Omental fat pad (tissue), 4 donors: ENCODE data around the gene SPIRE2. TPM values are rescaled to one million over a fixed set of nuclear protein-coding genes. Genes with fewer than 3 reads are reported as not detected.

Source experiments
- ATAC-seq: fragments of 150-250 bp; one replicate; pipeline ENCODE4 v1.9.1; 2016; ENCODE audit warnings: mild to moderate bottlenecking, moderate library complexity; ENCODE audit not compliant: low FRiP score
- DNase-seq: peaks from one replicate; pipeline ENCODE4 v3.0.0-alpha.2; 2019; ENCODE audit warnings: low spot score
- CTCF ChIP-seq, 3 donors: fragments of 450-650 bp; IDR thresholded peaks; one replicate each; pipeline ENCODE4 v1.5.1; 2016 to 2017; ENCODE audit warnings: antibody characterized with exemption in 3 of 3, mild to moderate bottlenecking in 3 of 3, moderate library complexity in 2 of 3
- total RNA-seq, 4 donors: library from RNA; depleted of rRNA; stranded (reverse); fragments of >200 nt; gene quantifications; one replicate each; pipeline ENCODE4 v1.1.0, GENCODE V29; 2016

Gene SPIRE2
- total RNA-seq, 4 donors from 2014 or later, result 2.4 to 4.8 (median 3.2) TPM

- ATAC-seq (no peak), DNase-seq (no peak)
- TF ChIP-seq CTCF (IDR thresholded peaks at IDR 0.05), result no peak
Measured at GRCh38 chr16:89915303-89916232, 87.3 kb downstream of the SPIRE2 start.

GRCh38 chr16:89917773-89918452 is 89.6 kb downstream of the SPIRE2 start:
- no peak for DNase-seq
- no peak for TF ChIP-seq CTCF (IDR thresholded peaks at IDR 0.05)
- ATAC-seq, result peak; percentile 52

GRCh38 chr16:89918453-89919347 is 90.4 kb downstream of the SPIRE2 start, which contains the start of gene MC1R:
Gene MC1R, plus strand, starts transcription at chr16:89918862. Its CDS starts 397 bp downstream, at chr16:89919259.
- no peak for TF ChIP-seq CTCF (IDR thresholded peaks at IDR 0.05)
- no peak for DNase-seq
- no peak for ATAC-seq

GRCh38 chr16:89919535-89920406 is 91.5 kb downstream of the SPIRE2 start:
- no peak for TF ChIP-seq CTCF (IDR thresholded peaks at IDR 0.05)
- ATAC-seq, result no peak
- no peak for DNase-seq

- no peak for ATAC-seq
- DNase-seq, result no peak
- TF ChIP-seq CTCF (IDR thresholded peaks at IDR 0.05), result no peak
Measured at GRCh38 chr16:89920723-89921122, 92.4 kb downstream of the SPIRE2 start.

Other genes with a start within 250 kb of the SPIRE2 start
- 1 to 10 TPM in 1 of 4 donors, not detected in 3; 1.1 TPM for gene DPEP1, start 214.8 kb upstream of the SPIRE2 start, total RNA-seq
- gene CHMP1A, start 170.8 kb upstream of the SPIRE2 start, total RNA-seq, result 10 to 100 TPM; 45.7 to 78.1 (median 67.7) TPM
- gene SPATA33, start 170.6 kb upstream of the SPIRE2 start, total RNA-seq, result 1 to 10 TPM; 1.8 to 7.1 (median 4.3) TPM
- 10 to 100 TPM; 32.1 to 46.8 (median 38.3) TPM for gene CDK10, start 141.8 kb upstream of the SPIRE2 start, total RNA-seq
- 10 to 100 TPM in 2 of 4 donors, 1 to 10 TPM in 2; 8.1 to 28.0 (median 17.3) TPM for gene SPATA2L, start 126.8 kb upstream of the SPIRE2 start, total RNA-seq
- gene VPS9D1, start 107.6 kb upstream of the SPIRE2 start, total RNA-seq, result 1 to 10 TPM; 5.8 to 9.5 (median 7.8) TPM
- 10 to 100 TPM; 20.2 to 45.6 (median 36.6) TPM for gene ZNF276, start 106.9 kb upstream of the SPIRE2 start, total RNA-seq
- gene FANCA, start 11.8 kb upstream of the SPIRE2 start, total RNA-seq, result 1 to 10 TPM; 2.9 to 4.4 (median 3.8) TPM
- 100 to 1,000 TPM; 123 to 202 (median 160) TPM for gene TCF25, start 45.1 kb downstream of the SPIRE2 start, total RNA-seq
- gene MC1R, start 90.4 kb downstream of the SPIRE2 start, total RNA-seq, result 1 to 10 TPM; 2.5 to 7.4 (median 6.0) TPM
- 10 to 100 TPM in 2 of 4 donors, 1 to 10 TPM in 2; 2.8 to 34.9 (median 10.5) TPM for gene TUBB3, start 94.9 kb downstream of the SPIRE2 start, total RNA-seq
- gene DEF8, start 120.3 kb downstream of the SPIRE2 start, total RNA-seq, result 10 to 100 TPM; 57.2 to 94.4 (median 80.6) TPM
- 1 to 10 TPM in 3 of 4 donors, not detected in 1; 1.4 to 5.0 (median 3.5) TPM for gene DBNDD1, start 191.0 kb downstream of the SPIRE2 start, total RNA-seq
- gene PRDM7, start 248.9 kb downstream of the SPIRE2 start, total RNA-seq, result not detected